Superior temporal gyrus (tissue), 1 donor: ENCODE results near the gene KCNJ12.
"Not testable (repeated sequence)": the region's sequence is repeated elsewhere in the genome, so short reads cannot be mapped to it uniquely, and the experiment has no call there.

Experiments used
- DNase-seq: peaks from one replicate; pipeline ENCODE4 v3.0.0-alpha.2; 2016; ENCODE audit errors: extremely low spot score

KCNJ12 gene

GRCh38 chr17:21385281-21385845 is 9.2 kb downstream of the KCNJ12 start:
- no peak for DNase-seq

GRCh38 chr17:21387616-21388015 is 11.5 kb downstream of the KCNJ12 start:
- DNase-seq = no peak

- DNase-seq = no peak
Observed at GRCh38 chr17:21388066-21388465, 11.9 kb downstream of the KCNJ12 start.

- DNase-seq = no peak
Observed at GRCh38 chr17:21388944-21389343, 12.8 kb downstream of the KCNJ12 start.

GRCh38 chr17:21389394-21389793 is 13.2 kb downstream of the KCNJ12 start:
- no peak for DNase-seq

- DNase-seq = no peak
Observed at GRCh38 chr17:21390294-21390693, 14.1 kb downstream of the KCNJ12 start.

- DNase-seq = no peak
Observed at GRCh38 chr17:21392266-21392665, 16.1 kb downstream of the KCNJ12 start.

- DNase-seq = no peak
Observed at GRCh38 chr17:21394265-21394664, 18.1 kb downstream of the KCNJ12 start.

GRCh38 chr17:21395764-21396163 is 19.6 kb downstream of the KCNJ12 start:
- no peak for DNase-seq

GRCh38 chr17:21396237-21396636 is 20.1 kb downstream of the KCNJ12 start:
- DNase-seq = no peak

GRCh38 chr17:21397341-21398190 is 21.4 kb downstream of the KCNJ12 start:
- DNase-seq = no peak

GRCh38 chr17:21399474-21400186 is 23.5 kb downstream of the KCNJ12 start:
- no peak for DNase-seq

GRCh38 chr17:21400187-21400569 is 24.0 kb downstream of the KCNJ12 start:
- not testable (repeated sequence) for DNase-seq

- DNase-seq = no peak
Observed at GRCh38 chr17:21400816-21401593, 24.8 kb downstream of the KCNJ12 start.

- DNase-seq = peak; percentile 53
Observed at GRCh38 chr17:21402166-21402571, 26.0 kb downstream of the KCNJ12 start.

- DNase-seq = not testable (repeated sequence)
Observed at GRCh38 chr17:21402926-21403325, 26.8 kb downstream of the KCNJ12 start.

GRCh38 chr17:21404106-21404505 is 27.9 kb downstream of the KCNJ12 start:
- not testable (repeated sequence) for DNase-seq

- not testable (repeated sequence) for DNase-seq
Observed at GRCh38 chr17:21404539-21404938, 28.4 kb downstream of the KCNJ12 start.

GRCh38 chr17:21404956-21405731 is 29.0 kb downstream of the KCNJ12 start:
- DNase-seq = not testable (repeated sequence)

- not testable (repeated sequence) for DNase-seq
Observed at GRCh38 chr17:21405904-21406400, 29.8 kb downstream of the KCNJ12 start.
